ENCODE measurements around the gene PDC. TPM values are rescaled to one million over a fixed set of nuclear protein-coding genes. Genes with fewer than 3 reads are reported as not detected.

PDC gene
- total RNA-seq, result not detected
- long read RNA-seq, result 0 reads

DNA sequence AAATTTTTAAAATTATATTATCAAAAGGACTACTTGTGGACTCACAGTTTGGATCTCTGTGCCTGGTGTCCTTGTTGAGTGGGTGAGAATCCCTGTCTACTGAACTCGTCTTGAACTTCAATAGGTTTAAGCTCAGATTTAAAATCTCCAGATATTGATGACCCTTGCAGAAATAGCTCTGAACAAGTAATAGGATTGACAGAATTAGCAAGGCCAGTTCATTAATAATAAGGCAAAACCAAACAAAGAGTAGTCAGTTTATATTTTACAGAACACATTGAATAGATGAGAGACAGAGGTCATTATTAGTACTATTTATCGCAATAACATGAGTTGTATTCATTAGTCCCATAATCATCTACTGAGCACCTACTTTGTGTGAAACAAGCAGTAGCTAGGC, at the start of gene PDC:
TSS of gene PDC (minus strand) at position 101 of the 400 bp plus-strand sequence. CDS start 11,655 bp downstream, outside the sequence.
- intact Hi-C loops (cut with micrococcal nuclease), result no loop called here
- ATAC-seq (no peak), DNase-seq (no peak)

DNA sequence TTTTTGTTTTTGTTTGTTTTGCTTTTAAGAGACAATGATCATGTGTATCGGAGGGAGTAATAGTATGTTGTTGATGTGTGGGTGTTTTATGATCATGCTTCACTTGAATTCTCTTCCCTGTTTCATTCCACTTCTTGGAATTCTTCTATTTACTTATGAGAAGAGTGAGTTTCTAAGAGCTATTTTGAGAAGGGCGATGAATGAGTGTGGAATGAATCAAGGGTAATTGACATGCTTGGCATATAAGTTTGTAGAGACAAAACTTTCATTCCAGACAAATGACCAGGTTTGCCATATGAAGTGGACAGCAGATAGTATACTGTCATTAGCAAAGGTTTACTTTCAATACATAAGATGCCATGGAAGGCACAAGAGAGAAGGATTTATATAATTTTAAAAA, 42.3 kb upstream of the PDC start:
- intact Hi-C loops (cut with micrococcal nuclease), result no loop called here
- DNase-seq (no peak), ATAC-seq (no peak)

- intact Hi-C loops (cut with micrococcal nuclease), result no loop called here
- ATAC-seq, result no peak
- DNase-seq, result no peak
Observed at GRCh38 chr1:186502087-186502486, 41.2 kb upstream of the PDC start.

GRCh38 chr1:186500804-186501203, 39.9 kb upstream of the PDC start:
- no peak for DNase-seq
- intact Hi-C loops (cut with micrococcal nuclease), result no loop called here
- ATAC-seq, result no peak

DNA sequence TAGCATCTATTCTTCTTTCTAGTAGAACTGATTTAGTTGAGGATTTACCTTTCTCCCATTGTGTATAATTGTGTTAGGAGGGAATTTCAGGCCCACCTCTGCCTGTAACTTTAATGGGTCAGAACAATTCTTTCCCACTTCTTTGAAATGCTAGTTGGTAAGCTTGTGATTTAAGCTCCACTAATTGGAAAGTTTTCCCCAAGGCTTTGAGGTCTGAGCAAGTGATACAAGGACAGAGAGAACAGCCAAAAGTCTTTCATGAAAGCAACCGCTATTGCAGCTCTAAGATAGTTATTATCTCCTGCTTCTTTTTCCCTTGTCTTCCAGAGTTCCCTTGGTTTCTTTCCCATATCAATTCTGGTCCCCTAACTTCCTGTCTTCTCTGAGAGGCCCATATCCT, 38.7 kb upstream of the PDC start:
- intact Hi-C loops (cut with micrococcal nuclease), result no loop called here
- no peak for DNase-seq
- no peak for ATAC-seq

GRCh38 chr1:186498695-186499389, 37.9 kb upstream of the PDC start:
- ATAC-seq (no peak), DNase-seq (no peak)
- intact Hi-C loops (cut with micrococcal nuclease), result no loop called here

GRCh38 chr1:186498071-186498470, 37.2 kb upstream of the PDC start:
- ATAC-seq (no peak), DNase-seq (no peak)
- intact Hi-C loops (cut with micrococcal nuclease), result no loop called here

GRCh38 chr1:186497651-186498050, 36.7 kb upstream of the PDC start:
- intact Hi-C loops (cut with micrococcal nuclease), result no loop called here
- ATAC-seq (no peak), DNase-seq (no peak)

- intact Hi-C loops (cut with micrococcal nuclease), result no loop called here
- no peak for ATAC-seq
- no peak for DNase-seq
Observed at GRCh38 chr1:186496171-186496851, 35.4 kb upstream of the PDC start.

GRCh38 chr1:186494832-186495271, 33.9 kb upstream of the PDC start:
- ATAC-seq (no peak), DNase-seq (no peak)
- intact Hi-C loops (cut with micrococcal nuclease), result no loop called here

DNA sequence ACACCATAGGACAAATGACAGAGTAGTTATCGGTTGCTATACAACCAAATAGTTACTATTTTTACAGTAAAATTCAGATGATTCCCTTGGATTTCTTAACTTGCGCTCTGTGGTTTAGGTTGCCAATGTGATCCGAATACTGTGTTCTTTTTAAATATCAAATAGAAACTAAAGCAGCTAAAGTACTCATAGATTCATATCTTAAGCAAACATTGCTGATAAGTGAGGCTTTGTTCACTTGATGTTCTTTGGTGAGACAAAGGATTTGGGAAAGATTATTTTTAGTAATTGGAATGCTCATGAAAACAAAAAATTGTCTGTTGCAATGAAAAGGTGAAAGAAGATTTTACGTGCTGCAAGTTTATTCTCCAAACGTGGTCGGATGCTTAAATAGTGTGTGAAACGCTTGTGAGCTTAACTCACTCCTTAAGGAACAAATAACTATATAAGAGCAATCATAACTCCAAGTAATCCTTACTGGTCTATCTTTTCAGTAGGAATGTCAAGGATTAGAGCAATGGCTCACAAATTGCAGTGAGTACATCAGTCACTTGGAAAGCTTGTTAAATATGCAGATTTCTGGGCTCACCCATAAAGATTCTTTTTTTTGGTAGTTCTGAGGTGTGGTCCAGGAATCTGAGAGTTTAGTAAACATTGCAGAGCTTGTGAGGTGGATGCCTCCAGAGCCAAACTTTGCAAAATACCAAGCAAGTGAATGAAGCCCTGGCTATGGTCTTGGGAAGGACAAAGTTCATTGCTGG, 31.8 kb upstream of the PDC start:
- intact Hi-C loops (cut with micrococcal nuclease), result no loop called here
- DNase-seq, result no peak
- no peak for ATAC-seq

DNA sequence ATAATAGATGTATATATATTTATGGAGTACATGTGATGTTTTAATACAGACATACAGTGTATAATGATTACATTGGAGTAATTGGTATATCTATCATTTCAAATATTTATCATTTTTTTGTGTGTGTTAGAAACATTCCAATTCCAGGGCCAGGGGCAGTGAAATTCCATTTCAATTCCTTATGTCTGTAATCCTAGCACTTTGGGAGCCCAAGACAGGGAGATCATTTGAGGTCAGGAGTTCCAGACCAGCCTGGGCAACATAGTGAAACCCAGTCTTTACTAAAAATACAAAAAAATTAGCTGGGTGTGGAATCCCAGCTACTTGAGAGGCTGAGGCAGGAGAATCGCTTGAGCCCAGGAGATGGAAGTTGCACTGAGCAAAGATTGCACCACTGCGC, 30.4 kb upstream of the PDC start:
- intact Hi-C loops (cut with micrococcal nuclease), result no loop called here
- DNase-seq (no peak), ATAC-seq (no peak)

- ATAC-seq, result no peak
- intact Hi-C loops (cut with micrococcal nuclease), result no loop called here
- DNase-seq, result no peak
Observed at GRCh38 chr1:186487163-186487562, 26.2 kb upstream of the PDC start.

- ATAC-seq (no peak), DNase-seq (no peak)
- intact Hi-C loops (cut with micrococcal nuclease), result no loop called here
Observed at GRCh38 chr1:186486061-186486460, 25.1 kb upstream of the PDC start.

DNA sequence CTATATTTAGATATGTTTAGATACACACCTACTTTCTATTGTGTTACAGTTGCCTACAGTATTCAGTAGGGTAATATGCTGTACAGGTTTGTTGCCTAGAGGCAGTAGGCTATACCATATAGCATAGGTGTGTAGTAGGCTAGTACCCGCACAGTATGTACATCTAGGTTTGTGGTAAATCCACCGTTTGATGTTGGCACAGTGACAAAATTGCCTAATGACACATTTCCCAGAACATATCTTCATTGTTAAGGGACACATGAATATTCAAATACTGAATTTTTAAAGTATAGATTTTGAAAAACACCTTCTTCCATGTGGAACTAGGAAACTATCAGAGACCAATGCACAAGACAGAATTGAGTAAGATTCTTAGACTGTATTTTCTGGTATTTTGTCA, 22.6 kb upstream of the PDC start:
- intact Hi-C loops (cut with micrococcal nuclease), result loop anchor here (1.0 kb wide), 1 partner anchor 503 kb away; no protein-coding TSS in a partner anchor
- ATAC-seq, result no peak
- DNase-seq, result no peak

- DNase-seq (peak; percentile 35), ATAC-seq (peak; percentile 63)
- intact Hi-C loops (cut with micrococcal nuclease), result loop anchor here (1.0 kb wide), 1 partner anchor 504 kb away; no protein-coding TSS in a partner anchor
Observed at GRCh38 chr1:186482661-186483255, 21.8 kb upstream of the PDC start.

GRCh38 chr1:186481303-186481888, 20.5 kb upstream of the PDC start:
- ATAC-seq (no peak), DNase-seq (no peak)
- intact Hi-C loops (cut with micrococcal nuclease), result no loop called here

- intact Hi-C loops (cut with micrococcal nuclease), result no loop called here
- DNase-seq, result no peak
- no peak for ATAC-seq
Observed at GRCh38 chr1:186479162-186479561, 18.2 kb upstream of the PDC start.

DNA sequence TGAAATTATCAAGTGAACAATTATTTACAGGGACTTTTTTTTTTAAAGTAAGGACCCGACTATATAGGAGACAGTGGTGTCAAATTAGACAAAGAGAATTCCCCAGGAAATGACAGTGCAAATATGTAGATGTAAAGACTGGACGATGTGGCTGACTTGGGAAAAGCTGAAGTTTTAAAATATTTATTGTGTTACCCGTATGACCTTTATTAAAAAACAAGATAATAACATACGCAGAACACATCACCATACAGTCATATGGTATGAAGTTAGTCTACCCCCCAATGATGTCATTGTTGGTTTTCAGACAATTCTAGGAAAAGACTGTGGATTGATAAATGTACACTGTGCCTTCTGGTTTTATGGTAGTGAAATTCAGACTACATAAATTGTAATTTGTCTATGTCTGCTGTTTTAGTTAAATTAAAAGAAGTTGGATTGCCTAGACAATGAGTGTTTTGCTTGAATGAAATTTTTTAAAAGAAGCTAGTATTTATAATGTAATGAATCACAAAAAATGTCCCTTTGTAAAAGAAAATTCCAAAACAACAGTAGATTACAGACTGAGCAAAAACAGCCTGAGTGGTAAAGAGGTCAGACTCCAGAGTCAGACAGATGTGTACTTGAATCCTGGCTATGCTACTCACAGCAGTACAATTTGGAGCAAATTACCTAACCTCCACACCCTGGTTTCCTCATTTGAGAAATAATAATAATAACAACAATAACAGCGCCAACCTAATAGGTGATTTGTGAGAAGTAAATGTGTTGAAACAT, 15.5 kb upstream of the PDC start:
- ATAC-seq (no peak), DNase-seq (no peak)
- intact Hi-C loops (cut with micrococcal nuclease), result no loop called here
